GM18907 (cell line): ENCODE results near the gene TOB2.
"Not testable (repeated sequence)": the region's sequence is repeated elsewhere in the genome, so short reads cannot be mapped to it uniquely, and the experiment has no call there.

Experiments
- ATAC-seq: cut with Tn5 transposase; IDR thresholded peaks from one replicate; pipeline ENCODE4 v1.9.1; 2021; ENCODE audit warnings: mild to moderate bottlenecking, moderate library complexity; ENCODE audit not compliant: unreplicated experiment

The TOB2 gene

GRCh38 chr22:41468381-41469217, 22.0 kb upstream of the TOB2 start, which contains the start of the genes ACO2 and PHF5A:
ACO2 (plus strand) TSS chr22:41469117; CDS start chr22:41469147, 30 bp downstream.
PHF5A (minus strand) TSS chr22:41468692; CDS start chr22:41468653, 39 bp downstream.
- ATAC-seq: peak; percentile 86

- ATAC-seq: no peak
These were observed 15.3 kb upstream of the TOB2 start for GRCh38 chr22:41461901-41462300.

GRCh38 chr22:41460071-41460470, 13.5 kb upstream of the TOB2 start:
- ATAC-seq: not testable (repeated sequence)

GRCh38 chr22:41459431-41459830, 12.8 kb upstream of the TOB2 start:
- ATAC-seq: no peak

GRCh38 chr22:41458161-41458728, 11.6 kb upstream of the TOB2 start:
- ATAC-seq: no peak

- peak; percentile 49 for ATAC-seq
These were observed 1.7 kb upstream of the TOB2 start for GRCh38 chr22:41448189-41448808.

GRCh38 chr22:41447435-41448188, 1.0 kb upstream of the TOB2 start:
- ATAC-seq: peak; percentile 10

- no peak for ATAC-seq
These were observed 522 bp downstream of the TOB2 start for GRCh38 chr22:41446057-41446501.

GRCh38 chr22:41445129-41446056, 1.2 kb downstream of the TOB2 start:
- no peak for ATAC-seq

- ATAC-seq: peak; percentile 52
These were observed 2.1 kb downstream of the TOB2 start for GRCh38 chr22:41444360-41445128.

- ATAC-seq: no peak
These were observed 4.3 kb downstream of the TOB2 start for GRCh38 chr22:41442240-41442792.

GRCh38 chr22:41440511-41440910, 6.1 kb downstream of the TOB2 start:
- not testable (repeated sequence) for ATAC-seq

GRCh38 chr22:41437198-41437597, 9.4 kb downstream of the TOB2 start:
- no peak for ATAC-seq

GRCh38 chr22:41436322-41437113, 10.1 kb downstream of the TOB2 start:
- no peak for ATAC-seq

GRCh38 chr22:41435560-41435959, 11.0 kb downstream of the TOB2 start:
- ATAC-seq: no peak

GRCh38 chr22:41434361-41435003, 12.1 kb downstream of the TOB2 start:
- not testable (repeated sequence) for ATAC-seq

GRCh38 chr22:41433480-41433879, 13.1 kb downstream of the TOB2 start:
- ATAC-seq: not testable (repeated sequence)
